Colonic mucosa (tissue), 4 donors: ENCODE data around the gene ECT2. TPM values are rescaled to one million over a fixed set of nuclear protein-coding genes. Genes with fewer than 3 reads are reported as not detected.

Experiments
- DNase-seq: peaks from one replicate; pipeline ENCODE4 v3.0.0-alpha.2; 2020
- H3K27ac ChIP-seq: fragments of 200-600 bp; one replicate; pipeline ENCODE4 v1.8.0; 2021
- H3K27me3 ChIP-seq: fragments of 200-600 bp; one replicate; pipeline ENCODE4 v1.8.0; 2021
- H3K36me3 ChIP-seq: fragments of 200-600 bp; one replicate; pipeline ENCODE4 v1.8.0; 2021
- H3K4me1 ChIP-seq: fragments of 200-600 bp; one replicate; pipeline ENCODE4 v1.8.0; 2021; ENCODE audit warnings: mild to moderate bottlenecking
- H3K4me3 ChIP-seq: fragments of 200-600 bp; one replicate; pipeline ENCODE4 v1.8.0; 2021
- H3K9ac ChIP-seq, 2 donors: one replicate each; pipeline ENCODE4 v1.7.0; 2013; ENCODE audit warnings: control low read depth in 2 of 2, low read depth in 2 of 2, low read length in 2 of 2
- H3K9me3 ChIP-seq: fragments of 200-600 bp; one replicate; pipeline ENCODE4 v1.8.0; 2021
- intact Hi-C: fragments of 100-400 bp; cut with DNase I; formaldehyde crosslinking; loops from one replicate; pipeline ENCODE4 v1.14.1; 2022
- total RNA-seq, 2 donors: library from RNA; stranded (reverse); fragmentation: NEBNext Ultra II Directional in 1 of 2; extraction: Animal tissue kit (Norgen Biotek cat#: 25700) in 1 of 2; gene quantifications; one replicate each; pipeline ENCODE4 v1.2.1, GENCODE V29; 2021
- TF ChIP-seq, protein P1 (sequence below): fragments of 200-600 bp; IDR thresholded peaks from one replicate; pipeline ENCODE4 v1.8.0; 2022; ENCODE audit warnings: antibody characterized with exemption, mild to moderate bottlenecking
- donor health status: healthy.
- donor health status: DM: no; HTN: no; CAD: no.
- donor health status: DM: no; HTN: no; CAD: no.

The ECT2 gene
- total RNA-seq, 2 donors from 2014 or later = 36.3 to 58.1 TPM

- Histone ChIP-seq H3K27ac (no peak overlapping the region), H3K9ac (no peak overlapping the region)
- intact Hi-C loops = no loop called here
These were observed 89.9 kb downstream of the ECT2 start for GRCh38 chr3:172840463-172840862.

GRCh38 chr3:172840913-172841312 lies 90.4 kb downstream of the ECT2 start:
- TF ChIP-seq, protein P1, sequence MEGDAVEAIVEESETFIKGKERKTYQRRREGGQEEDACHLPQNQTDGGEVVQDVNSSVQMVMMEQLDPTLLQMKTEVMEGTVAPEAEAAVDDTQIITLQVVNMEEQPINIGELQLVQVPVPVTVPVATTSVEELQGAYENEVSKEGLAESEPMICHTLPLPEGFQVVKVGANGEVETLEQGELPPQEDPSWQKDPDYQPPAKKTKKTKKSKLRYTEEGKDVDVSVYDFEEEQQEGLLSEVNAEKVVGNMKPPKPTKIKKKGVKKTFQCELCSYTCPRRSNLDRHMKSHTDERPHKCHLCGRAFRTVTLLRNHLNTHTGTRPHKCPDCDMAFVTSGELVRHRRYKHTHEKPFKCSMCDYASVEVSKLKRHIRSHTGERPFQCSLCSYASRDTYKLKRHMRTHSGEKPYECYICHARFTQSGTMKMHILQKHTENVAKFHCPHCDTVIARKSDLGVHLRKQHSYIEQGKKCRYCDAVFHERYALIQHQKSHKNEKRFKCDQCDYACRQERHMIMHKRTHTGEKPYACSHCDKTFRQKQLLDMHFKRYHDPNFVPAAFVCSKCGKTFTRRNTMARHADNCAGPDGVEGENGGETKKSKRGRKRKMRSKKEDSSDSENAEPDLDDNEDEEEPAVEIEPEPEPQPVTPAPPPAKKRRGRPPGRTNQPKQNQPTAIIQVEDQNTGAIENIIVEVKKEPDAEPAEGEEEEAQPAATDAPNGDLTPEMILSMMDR = no peak
- intact Hi-C loops = no loop called here
- H3K27ac ChIP-seq = no peak overlapping the region
- H3K4me1 ChIP-seq = no peaks in the 10 kb centered on the region
- H3K9ac ChIP-seq = no peak overlapping the region
- H3K36me3 ChIP-seq = no peaks in the 10 kb centered on the region
- no peaks in the 10 kb centered on the region for H3K9me3 ChIP-seq
- no peak overlapping the region for H3K4me3 ChIP-seq
- no peak for DNase-seq
- no peaks in the 10 kb centered on the region for H3K27me3 ChIP-seq

More at GRCh38 chr3:172840463-172840862, 89.9 kb downstream of the ECT2 start:
- no peaks in the 10 kb centered on the region for H3K9me3 ChIP-seq
- TF ChIP-seq, protein P1 = no peak
- no peaks in the 10 kb centered on the region for H3K4me1 ChIP-seq
- no peak for DNase-seq
- H3K4me3 ChIP-seq = no peak overlapping the region
- no peaks in the 10 kb centered on the region for H3K27me3 ChIP-seq
- no peaks in the 10 kb centered on the region for H3K36me3 ChIP-seq

- Histone ChIP-seq H3K4me1 (no peaks in the 10 kb centered on the region), H3K4me3 (no peak overlapping the region), H3K36me3 (no peaks in the 10 kb centered on the region), H3K27me3 (no peaks in the 10 kb centered on the region), H3K9me3 (no peaks in the 10 kb centered on the region), H3K27ac (no peak overlapping the region), H3K9ac (no peak overlapping the region)
- DNase-seq = no peak
- TF ChIP-seq, protein P1 = no peak
- intact Hi-C loops = no loop called here
These were observed 93.9 kb downstream of the ECT2 start for GRCh38 chr3:172844428-172844827.

GRCh38 chr3:172846103-172846561 lies 95.6 kb downstream of the ECT2 start:
- no peak for DNase-seq
- intact Hi-C loops = no loop called here
- Histone ChIP-seq H3K4me1 (no peaks in the 10 kb centered on the region), H3K9me3 (no peaks in the 10 kb centered on the region), H3K4me3 (no peak overlapping the region), H3K27ac (no peak overlapping the region), H3K9ac (no peak overlapping the region), H3K27me3 (no peaks in the 10 kb centered on the region), H3K36me3 (no peaks in the 10 kb centered on the region)
- TF ChIP-seq, protein P1 = no peak

DNA sequence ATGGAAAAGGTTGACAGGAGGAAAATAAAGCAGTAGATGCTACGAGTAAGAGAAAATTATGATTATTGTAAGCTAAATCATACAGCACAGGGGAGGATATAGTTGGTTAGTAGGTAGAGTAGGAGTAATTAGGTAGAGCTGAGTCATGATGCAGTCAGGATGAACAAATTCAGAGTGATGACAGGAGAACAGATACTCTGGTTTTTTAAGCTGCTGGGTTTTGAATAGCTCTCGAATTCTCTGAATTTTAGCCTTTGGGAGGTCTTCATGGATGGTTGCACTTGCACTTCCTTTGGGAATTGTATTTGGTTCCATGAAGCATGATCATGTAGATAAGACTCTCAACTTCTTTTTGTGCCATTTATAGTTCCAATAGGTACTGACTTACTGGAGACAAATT lies 96.2 kb downstream of the ECT2 start:
- Histone ChIP-seq H3K27ac (no peak overlapping the region), H3K4me1 (no peaks in the 10 kb centered on the region), H3K9ac (no peak overlapping the region), H3K27me3 (no peaks in the 10 kb centered on the region), H3K36me3 (no peaks in the 10 kb centered on the region), H3K4me3 (no peak overlapping the region), H3K9me3 (no peaks in the 10 kb centered on the region)
- no peak for DNase-seq
- TF ChIP-seq, protein P1 = no peak
- intact Hi-C loops = no loop called here
